ENCODE results near the gene BRF1.
"Not testable (repeated sequence)": the region's sequence is repeated elsewhere in the genome, so short reads cannot be mapped to it uniquely, and the experiment has no call there.

Gene BRF1

DNA sequence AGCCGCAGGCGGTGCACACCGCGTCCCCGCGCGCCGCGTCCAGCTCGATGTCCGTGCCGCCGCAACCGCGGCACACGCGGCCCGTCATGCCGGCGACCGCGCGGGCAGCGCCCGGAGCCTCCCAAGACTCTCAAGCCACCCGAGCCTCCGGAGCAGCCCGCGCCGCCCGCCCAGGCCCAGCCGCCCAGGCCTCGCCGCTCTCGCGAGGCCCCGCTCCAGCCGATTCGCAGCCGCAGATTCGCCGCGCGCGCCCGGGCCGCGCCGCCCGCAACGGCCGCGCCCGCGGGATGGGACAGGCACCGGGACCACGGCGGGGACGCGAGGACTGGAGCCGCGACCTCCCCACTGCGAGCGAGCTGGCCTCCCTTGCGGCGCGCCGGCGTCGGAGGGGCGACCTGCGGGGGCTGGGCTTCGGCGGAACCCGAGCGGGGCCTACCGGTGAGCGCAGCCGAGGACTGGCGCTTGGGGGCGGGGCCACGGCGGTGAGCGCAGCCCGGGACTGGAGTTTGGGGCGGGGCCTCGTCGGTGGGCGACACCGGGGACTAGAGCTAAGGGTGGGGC lies at the start of gene BRF1:
BRF1 (minus strand) TSS at position 460 of the 561 bp plus-strand sequence; CDS start at position 88, 372 bp downstream.
- peak; percentile 97 for DNase-seq

DNA sequence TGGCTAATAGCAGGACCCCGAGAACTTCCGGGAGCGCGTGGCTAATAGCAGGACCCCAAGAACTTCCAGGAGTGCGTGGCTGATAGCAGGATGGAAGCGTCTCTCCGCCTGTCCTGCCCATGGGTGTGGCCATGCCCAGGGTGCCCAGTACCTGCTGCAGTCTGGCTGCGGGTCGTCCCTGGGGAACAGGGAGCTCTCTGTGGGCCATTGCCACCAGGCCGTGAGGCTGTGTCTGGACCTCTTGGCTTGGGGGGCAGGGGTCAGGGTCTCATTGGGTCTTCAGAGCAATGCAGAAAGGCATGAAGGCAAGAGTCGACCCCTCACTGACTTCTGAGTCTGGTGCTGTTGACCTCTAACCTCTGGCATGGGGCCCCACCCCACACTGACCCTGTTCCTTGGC lies 49.2 kb upstream of the BRF1 start:
- no peak for DNase-seq

- DNase-seq: no peak
Observed at GRCh38 chr14:105348945-105349699, 48.3 kb upstream of the BRF1 start.

- no peak for DNase-seq
Observed at GRCh38 chr14:105348169-105348944, 47.6 kb upstream of the BRF1 start.

DNA sequence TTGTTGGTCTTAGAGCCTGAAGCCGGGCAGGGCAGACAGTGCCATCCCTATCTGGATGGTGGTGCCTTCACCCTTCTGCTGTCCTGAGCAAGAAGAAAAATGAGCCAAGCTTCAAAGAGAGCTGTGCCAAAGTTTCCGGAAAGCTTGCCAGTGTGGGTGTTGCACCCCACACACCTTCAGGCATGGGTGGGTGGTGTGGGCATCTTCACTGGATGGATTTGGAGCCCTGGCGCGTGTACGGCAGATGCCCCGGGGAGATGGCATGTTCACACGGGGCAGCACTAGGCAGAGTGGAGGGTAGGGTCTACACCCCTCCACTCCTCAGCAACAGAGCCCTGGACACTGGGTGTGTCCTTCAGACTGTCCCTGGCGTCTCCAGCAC lies 46.8 kb upstream of the BRF1 start:
- DNase-seq: no peak

DNA sequence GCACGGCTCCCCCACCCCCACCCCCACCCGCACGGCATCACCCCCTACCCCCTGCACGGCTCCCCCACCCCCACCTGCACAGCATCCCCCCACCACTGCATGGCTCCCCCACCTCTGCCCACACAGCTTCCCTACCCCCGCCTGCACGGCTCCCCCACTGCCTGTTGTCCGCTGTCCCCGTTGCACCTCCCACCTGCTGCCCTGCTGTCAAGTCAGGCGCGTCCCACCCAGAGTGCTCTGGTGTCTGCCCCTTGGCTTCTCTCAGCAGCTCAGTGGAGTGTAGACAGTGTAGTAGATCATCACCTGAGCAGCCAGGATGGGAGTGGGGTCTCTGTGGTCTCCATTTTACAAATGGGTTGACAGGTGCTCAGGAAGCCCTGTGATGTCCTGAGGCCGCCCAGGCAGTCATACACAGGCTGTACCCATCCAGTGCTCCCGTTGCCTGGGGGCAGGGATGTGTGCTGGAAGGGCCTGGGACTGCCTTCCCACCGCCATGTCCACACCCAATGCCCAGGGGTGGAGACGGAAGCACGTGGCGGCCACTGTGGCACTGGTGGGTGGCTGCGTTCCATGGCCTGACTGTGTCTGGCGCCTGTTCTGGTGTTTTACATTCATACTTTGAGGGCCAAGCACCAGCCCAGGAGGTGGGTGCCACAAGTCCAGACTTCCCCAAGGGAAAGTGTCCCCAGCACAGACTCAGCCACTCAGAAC lies 46.2 kb upstream of the BRF1 start:
- DNase-seq: no peak

DNA sequence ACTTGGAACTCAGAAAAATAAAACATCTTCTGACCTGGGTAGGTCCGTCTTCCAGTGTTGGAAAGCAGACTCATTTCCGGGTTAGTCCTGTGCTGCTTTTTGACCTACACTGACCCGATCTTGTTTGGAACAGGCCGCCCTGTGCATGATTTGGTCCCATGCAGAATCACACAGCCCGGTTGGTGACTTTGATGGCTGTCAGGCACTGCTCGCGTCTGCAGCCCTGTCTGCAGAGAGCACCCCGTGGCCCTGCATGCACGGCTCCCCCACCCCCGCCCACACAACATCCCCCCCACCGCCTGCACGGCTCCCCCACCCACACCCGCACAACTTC lies 45.4 kb upstream of the BRF1 start:
- no peak for DNase-seq

GRCh38 chr14:105343194-105343593 lies 42.4 kb upstream of the BRF1 start:
- no peak for DNase-seq

DNA sequence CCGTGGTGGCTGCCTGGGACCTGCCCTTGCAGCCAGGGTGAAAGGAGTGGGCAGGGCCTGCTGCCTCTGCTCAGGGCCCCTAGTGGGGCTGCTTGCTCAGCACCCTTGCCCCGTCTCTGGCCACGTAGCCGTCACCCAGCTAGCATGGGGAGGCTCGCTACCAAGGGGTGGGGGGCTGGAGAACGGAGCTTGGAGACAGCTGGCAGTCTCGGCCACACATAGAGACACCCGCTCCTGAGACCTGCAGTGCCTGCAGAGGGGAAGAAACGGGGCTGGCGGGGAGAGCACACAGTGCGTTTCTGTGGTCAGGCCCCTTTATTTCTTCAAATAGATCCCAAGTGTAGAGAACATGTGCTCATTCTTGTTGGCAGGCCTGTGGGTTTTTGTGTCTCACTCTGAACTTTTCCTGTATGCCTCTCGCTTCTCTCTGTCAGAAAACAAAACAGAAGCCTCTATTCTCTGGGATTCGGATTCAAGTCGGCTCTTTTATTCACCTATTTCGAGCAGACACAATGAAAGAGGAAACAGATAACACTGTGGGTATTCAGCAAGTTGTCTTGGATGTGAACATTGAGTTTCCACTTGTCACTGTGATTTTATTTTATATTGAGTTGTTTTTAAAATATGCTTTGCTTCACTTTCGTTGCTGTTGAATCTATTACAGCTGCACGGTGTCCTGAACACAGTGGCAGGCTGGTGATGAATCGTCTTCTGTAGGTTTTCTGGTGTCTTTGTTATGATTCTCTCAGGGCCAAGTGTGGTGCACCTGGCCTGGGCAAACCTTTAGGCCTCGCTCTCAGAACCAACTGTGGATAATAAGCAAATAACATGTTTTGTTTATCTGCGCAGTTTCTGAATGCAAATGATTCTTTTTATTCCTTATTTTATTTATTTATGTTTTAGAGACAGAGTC lies 40.3 kb upstream of the BRF1 start:
- no peak for DNase-seq

DNA sequence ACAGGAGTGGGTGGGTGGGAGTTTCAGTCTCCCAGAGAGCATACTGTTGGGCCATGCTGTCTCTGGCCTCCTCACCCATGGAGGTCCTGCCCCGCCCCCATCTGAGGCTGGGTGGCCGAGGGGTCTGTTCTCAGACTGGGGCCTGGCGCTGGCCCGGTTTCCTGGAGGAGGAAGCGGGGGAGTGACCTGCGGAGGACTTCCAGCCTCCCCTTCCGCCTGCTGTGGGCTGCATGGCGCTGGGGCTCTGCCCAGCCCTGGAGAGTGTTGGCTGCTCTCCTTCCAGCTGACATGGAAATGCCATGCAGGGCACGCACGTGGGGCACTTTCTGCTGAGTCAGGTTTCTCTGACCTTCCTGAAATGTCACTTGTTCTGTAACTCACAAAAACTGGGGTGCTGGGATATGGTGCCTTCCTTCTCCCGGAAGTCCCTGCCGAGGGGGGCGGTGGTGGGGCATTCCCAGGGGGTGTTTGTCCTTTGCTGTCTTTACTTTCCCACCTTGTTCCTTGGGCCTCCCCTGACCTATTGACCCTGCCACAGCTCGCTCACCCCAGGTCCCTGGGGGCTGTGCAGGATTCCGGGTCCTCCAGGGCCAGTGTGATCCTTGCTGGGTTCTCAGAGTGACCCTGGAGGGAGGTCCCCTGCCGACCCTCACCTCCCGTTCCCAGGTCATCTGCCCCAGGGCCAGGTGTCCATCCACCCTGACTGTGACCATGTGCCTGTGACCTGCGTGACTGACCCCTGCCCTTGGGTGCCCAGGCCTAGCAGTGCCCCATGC lies 37.4 kb upstream of the BRF1 start:
- no peak for DNase-seq

- no peak for DNase-seq
Observed at GRCh38 chr14:105337433-105337832, 36.6 kb upstream of the BRF1 start.

GRCh38 chr14:105336477-105337287 lies 35.9 kb upstream of the BRF1 start:
- DNase-seq: no peak

DNA sequence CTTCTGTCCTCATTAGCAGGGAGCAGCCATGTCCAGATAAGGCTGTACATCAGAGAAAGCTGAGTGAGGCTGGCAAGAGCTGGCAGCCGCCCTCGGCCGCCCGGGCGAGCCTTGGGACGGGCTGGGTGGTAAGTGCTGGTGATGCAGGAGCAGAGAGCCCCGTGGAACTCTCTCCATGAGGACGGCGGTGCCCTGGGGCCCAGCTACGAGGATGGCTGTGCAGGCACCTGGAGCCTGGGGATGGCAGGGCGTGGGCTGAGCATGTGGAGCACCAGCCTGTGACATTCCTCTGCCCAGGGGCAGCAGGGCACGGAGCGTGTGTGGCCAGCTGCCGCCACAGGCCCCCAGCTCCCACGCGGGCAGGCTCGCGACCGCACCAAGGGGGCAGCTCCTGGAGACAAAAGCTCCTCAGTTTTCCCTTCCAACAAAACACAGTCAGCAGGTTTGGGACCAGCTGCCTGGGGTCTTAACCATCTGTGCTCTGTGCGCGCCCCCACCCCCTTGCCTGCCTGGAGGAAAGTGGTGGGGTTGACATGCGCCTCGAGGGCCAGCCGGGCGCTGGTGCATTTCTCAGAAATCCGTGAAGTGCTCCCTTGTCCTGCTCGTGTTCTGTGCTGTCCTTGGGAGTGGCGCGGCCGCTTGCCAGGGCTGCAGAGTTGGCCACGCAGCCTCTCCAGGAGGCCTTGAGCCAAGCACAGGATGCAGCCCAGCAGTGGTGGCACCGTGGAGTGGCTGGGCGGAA lies 35.1 kb upstream of the BRF1 start:
- DNase-seq: no peak

DNA sequence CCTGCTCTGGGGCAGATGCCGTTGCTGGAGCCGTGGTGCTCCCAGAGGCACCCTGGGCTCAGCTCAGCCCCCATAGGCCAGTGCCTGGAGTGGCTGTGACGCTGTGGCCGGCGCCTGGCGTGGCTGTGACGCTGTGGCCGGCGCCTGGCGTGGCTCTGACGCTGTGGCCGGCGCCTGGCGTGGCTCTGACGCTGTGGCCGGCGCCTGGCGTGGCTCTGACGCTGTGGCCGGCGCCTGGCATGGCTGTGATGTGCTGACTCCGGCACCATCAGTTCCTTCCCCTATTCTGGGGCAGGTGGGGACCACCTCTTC lies 34.4 kb upstream of the BRF1 start:
- DNase-seq: not testable (repeated sequence)

DNA sequence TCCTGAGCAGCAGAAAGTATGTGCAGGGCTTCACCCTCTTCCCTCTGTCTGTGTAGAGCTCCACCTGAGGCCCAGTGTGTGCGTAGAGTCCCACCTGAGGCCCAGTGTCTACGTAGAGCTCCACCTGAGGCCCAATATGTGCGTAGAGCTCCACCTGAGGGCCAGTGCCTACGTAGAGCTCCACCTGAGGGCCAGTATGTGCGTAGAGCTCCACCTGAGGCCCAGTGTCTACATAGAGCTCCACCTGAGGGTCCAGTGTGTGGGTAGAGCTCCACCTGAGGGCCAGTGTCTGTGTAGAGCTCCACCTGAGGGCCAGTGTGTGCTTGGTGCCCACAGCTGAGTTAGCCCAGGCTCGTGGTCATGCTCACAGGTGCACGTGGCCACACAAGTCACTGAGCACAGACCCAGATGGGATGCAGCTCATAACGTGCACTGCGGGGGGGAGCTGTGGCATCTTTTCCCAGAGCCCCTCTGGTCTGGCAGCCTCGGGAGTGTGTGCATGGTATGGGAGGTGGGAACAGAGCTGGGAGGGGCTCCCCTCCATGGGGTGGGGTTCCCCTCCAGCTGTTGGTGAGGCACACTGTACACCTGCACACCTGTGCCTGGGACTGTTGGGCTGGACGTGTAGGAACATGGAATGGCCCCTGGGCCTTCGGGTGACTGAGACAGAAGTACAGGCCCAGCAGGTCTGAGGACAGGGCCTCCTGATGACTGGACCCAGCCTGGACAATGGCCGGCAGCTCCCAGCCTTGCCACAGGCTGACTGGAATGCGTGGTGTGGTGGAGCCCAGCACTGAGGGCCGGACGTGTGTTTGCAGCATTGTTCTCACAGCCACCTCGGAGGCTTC lies 33.8 kb upstream of the BRF1 start:
- no peak for DNase-seq

DNA sequence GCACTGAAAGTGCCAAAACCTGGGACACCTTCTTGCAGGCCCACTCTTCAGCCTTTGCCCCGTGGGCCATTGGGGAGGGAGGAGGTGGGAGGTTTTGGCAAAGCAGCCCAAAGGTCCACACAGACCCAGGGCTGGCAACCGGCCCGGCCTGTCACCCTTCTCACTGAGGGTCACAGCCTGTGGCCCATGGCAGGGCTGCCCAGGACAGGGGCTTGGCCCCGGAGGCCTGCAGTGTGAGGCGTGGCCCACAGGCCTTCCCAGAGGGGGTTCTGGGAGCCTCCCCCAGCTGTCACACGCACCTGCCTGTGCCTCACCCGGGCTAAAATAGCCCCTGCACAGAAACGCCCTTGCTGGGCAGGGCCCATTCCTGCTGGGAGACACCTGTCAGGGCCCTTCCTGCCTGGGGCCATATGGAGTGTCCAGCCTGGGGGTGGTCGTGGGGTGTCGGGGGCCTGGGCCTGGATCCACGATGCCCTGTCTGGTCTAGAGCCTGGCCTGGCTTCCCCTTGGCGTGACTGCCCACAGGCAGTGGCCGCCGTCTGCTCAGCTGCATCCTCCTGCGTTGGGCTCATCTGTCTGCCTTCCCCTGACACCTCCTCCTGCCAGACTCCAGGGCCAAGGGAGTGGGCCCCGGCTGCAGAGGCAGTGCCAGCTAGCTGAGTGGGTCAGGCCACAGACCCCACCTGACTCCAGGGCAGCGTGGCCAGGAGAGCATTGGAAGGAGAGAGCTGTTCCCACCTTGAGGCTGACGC lies 33.0 kb upstream of the BRF1 start:
- no peak for DNase-seq

DNA sequence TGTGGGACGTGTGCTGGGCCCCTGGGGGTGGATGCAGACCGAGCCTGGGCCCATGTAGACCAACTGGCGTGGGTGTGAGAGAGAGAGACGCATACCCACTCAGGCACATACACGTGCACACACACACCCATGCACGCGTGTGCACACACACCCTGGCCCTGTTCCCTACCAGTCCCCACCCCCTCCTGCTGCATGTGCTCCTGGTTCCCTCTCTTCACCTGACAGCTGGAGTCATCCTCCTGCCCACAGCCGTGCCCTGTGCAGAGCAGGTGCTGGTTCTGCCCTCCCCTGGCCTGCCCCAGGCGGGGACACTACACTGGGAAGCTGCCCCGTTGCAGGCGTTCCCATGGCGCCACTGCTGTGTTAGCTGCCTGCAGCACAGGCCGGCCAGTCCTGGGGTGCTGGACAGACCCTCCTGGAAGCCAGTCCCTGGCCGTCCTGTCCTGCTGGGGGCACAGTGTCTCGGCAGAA lies 32.3 kb upstream of the BRF1 start:
- DNase-seq: no peak

DNA sequence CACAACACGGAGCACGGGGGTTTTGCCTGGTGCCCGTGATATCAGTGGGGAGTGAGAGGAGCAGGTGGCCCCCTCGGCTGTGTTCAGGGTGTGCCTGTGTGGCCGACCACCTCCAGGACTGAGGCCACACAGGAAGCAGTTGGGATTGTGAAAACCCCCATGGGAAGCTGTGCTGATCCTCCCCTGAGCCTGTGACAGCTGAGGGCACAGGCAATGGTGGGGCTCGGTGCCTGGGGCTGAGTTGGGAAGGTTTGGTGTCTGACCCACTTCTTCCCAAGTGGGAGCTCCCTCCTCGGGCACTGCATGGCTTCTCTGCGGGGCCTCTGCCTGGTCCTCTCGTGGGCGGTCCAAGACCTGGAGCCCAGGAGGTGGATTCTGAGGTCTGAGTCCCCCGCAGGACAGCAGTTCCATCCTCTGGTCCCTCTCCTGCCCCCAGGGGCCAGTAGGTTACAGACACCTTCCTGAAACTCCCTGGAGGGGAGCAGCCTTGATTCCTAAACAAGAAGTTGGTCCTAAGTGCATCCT lies 31.6 kb upstream of the BRF1 start:
- DNase-seq: peak; percentile 43
